GM12878 (cell line): ENCODE measurements around the gene MUC16.

ENCODE experiments used
- CEBPB ChIP-seq, 2 experiments: fragments of 150-350 bp in 1 of 2; IDR thresholded peaks; 2 replicates each; pipeline ENCODE4 v1.6.1; 2012 to 2014; ENCODE audit warnings: low read depth in 2 of 2, low read length in 2 of 2, borderline replicate concordance in 1 of 2, inconsistent platforms in 1 of 2
- HDGF ChIP-seq: fragments of 450-650 bp; IDR thresholded peaks from 2 replicates; pipeline ENCODE4 v1.6.1; 2016; ENCODE audit warnings: antibody characterized with exemption
- MAX ChIP-seq: IDR thresholded peaks from 2 replicates; pipeline ENCODE4 v1.6.1; 2012; ENCODE audit warnings: low read depth, low read length, improper control_type of control experiment

GRCh38 chr19:9000933-9001332 lies 9.3 kb downstream of the MUC16 start:
- no peak for TF ChIP-seq HDGF
- no peak for TF ChIP-seq CEBPB (IDR thresholded peaks at IDR 0.05; ENCODE audit: borderline replicate concordance in 1 of 2, low read depth in 2 of 2, low read length in 2 of 2)
- no peak for TF ChIP-seq MAX
